HCEC 1CT (cell line): ENCODE data around the gene CCKAR.

Source experiments
- DNase-seq: peaks from one replicate; pipeline ENCODE4 v3.0.0-alpha.2; 2017

Gene CCKAR

DNA sequence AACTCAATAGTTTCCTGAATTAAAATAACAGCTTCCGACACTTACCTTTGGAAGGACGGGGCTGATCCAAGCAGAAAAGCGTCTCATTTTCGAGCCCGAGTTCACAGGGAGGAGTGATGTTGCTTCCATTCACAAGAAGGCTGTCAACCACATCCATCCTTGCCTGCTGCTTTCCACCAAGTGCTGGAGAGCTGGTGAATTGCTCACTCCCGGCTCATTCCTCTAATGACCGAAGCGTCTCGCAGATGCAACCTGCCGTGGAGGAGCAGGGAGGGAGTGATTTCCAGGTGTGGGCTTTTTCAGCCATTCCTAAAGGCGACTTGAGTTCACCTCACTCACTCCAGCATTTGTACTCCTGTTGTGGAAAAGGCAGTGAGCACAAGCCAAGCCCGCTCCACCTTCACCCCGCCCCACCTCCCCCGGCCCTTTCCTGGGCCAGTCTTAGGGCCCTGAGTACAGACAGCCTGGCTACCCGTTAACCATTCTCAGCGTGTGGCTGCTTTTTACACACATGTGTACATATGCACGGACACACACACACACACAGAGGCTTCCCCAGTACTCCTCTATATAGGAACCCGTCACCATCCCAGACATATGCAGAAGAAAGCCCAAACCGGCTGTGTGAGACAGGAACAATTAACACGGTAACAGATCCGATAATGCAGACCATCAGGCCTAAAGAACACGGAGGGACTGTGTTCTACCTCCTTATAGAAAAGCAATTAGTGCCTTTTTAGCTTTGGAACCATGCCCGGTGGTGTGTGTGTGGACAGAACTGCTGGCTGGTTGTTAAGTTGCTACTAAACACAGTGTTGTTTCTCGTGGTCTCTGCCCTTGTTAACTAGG, at the start of gene CCKAR:
CCKAR (minus strand) TSS at position 374 of the 849 bp plus-strand sequence; CDS start at position 157, 217 bp downstream.
- DNase-seq: no peak

- no peak for DNase-seq
These were observed 43.4 kb upstream of the CCKAR start for GRCh38 chr4:26533685-26534084.

GRCh38 chr4:26531491-26532116, 41.3 kb upstream of the CCKAR start:
- DNase-seq: no peak

DNA sequence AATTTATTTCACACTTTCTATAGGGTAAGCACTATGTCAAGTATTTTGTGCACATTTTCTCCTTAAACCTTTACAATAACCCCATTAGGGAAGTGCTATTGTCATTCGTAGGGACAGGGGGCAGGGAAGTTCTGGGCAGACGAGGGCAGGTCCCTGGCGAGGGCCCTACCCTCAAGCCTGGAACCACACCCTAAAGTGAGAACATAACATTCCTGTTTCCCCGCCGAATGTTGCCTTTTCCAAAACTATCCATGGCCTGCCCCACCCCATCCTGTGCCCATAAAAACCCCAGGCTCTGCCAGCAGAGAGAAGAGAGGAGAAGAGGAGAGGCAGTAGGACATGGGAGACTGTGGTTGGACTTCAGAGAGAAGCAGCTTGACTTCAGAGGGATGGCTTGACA, 39.8 kb upstream of the CCKAR start:
- DNase-seq: no peak

DNA sequence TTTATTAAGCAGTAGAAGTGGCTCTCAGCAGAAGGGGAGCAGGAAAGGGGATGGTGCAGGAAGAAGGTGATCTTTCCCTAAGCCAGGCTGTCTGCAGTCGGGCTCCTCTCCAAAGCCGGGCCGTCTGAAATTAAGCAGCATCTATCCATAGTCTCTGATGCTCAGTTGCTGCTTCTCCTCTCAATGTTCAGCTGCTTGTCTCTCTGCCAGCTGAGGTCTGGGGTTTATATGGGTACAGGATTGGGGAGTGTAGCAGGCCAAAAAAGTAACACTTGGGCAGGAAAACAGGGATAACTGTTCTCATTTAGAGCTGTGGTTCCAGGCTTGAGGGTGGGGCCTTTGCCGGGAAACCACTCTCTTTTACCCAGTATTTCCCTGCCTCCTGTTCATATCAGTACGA, 39.2 kb upstream of the CCKAR start:
- DNase-seq: no peak

DNA sequence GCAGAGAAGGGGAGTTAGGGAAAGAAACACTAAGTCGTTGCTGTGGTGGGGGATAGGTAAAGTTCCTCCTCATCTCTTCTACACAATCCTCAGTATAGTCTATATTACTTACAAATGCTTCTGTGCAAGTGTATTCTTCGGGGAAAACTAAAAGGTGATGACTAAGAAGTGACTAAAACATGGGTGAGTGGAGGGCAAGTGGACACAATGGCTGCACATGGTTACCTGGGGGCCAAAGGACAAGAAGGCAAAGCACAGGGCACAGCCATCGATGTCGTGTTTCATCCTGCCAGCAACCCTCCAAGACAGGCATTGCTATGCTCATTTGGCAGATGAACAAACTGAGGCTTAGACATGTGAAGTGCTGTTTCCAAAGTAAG, 35.5 kb upstream of the CCKAR start:
- DNase-seq: no peak

GRCh38 chr4:26525136-26525770, 35.0 kb upstream of the CCKAR start:
- peak; percentile 24 for DNase-seq

DNA sequence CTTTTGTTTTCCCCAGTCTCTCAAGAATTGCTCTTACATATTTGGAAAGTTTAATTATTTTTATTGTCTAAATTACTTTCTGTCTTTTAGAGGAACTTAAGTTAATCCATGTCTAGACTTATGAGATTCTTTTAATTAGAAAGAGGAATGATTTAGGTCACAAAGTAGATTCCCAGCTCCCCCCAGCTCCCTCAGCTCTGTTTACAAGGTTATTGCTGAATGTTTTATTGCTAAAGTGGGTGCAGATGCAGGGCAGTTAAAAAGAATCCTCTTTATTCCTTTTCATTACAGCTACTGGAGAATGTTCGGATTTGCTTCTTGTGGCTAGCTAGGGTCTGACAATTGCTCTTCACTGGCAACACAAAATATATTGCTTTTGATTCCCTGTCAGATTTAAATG, 33.7 kb upstream of the CCKAR start:
- DNase-seq: no peak

GRCh38 chr4:26522478-26522877, 32.2 kb upstream of the CCKAR start:
- DNase-seq: peak; percentile 16

DNA sequence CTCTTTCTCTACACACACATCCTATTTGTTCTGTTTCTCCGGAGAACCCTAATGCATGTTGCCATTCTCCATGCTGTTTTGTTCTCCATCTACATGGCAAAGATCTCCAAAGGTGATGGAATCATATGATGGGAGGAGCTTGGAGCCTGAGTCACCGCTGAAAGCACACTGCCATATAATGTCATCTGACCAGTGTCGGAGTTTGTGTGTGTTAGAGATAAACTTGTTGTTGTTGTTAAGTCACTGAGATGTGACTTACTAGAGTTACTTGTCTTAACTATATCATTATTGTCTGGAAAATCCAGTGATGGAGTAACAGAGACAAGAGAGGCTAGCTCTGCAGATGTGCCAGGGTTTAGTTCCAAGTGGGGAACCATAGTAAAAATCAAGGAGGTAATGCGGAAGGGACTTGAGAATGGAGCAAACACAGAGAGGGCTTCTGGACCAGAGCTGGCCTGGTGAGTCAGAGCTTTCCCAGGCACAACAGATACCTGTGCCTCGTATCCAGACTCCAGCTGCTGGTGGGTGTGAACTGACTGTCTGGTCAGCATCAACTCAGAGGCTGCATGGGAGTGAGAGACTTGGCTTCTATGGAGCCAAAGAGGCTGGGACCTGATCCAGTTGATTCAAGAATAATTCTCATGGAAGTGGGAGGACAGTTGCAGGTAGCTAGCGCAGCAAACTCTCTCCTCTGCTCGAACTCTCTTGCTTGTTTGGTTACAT, 30.6 kb upstream of the CCKAR start:
- no peak for DNase-seq

GRCh38 chr4:26515936-26516335, 25.7 kb upstream of the CCKAR start:
- DNase-seq: no peak

- DNase-seq: no peak
These were observed 20.2 kb upstream of the CCKAR start for GRCh38 chr4:26510334-26510964.

DNA sequence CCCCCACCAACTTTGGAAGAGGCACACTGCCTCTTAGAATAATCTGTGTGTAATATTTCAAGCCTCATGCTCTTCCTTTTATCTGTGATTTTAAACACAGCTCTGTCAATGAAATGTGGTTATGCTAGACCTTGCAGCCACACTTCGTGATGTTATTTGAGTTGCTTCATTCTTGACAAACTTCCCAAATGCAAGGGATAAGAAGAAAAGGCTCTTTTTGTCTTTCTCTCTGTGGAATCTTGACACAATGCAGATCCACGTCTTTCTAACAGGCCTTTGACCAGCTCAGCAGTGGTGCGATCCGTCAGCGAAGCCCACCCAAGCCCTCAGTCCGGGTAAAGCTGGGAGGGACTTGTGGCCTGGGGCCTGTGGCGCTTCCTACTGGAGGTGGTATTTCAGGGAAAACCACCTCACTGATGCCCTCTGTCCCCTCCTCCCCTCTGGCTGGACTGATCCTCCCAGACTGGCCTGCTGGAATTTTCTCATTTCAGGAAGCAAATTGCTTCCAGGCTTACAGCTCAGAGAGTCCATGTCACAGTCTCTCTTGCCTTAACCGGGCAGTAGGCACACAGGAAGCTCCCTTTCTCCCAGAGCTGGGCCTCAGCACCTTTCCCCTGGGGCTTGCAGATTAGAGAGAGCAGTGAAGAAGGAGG, 19.5 kb upstream of the CCKAR start:
- no peak for DNase-seq

DNA sequence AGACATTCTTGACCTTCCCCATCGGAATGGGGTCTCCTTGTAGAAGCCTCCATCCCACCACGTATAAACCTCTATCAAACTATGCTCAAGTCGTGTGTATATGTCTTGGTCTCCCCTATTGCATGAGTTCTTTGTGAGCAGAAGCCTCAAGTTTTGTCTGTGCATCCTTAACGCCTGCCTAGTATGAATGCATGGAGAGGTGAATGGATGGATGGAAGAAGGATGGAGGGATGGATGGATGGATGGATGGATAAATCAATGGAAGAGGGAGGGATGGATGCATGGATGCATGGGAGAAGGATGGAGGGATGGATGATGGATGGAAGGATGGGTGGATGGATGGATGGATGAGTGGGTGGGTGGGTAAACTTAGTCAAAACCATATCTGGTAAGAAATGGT, 17.0 kb upstream of the CCKAR start:
- DNase-seq: no peak

DNA sequence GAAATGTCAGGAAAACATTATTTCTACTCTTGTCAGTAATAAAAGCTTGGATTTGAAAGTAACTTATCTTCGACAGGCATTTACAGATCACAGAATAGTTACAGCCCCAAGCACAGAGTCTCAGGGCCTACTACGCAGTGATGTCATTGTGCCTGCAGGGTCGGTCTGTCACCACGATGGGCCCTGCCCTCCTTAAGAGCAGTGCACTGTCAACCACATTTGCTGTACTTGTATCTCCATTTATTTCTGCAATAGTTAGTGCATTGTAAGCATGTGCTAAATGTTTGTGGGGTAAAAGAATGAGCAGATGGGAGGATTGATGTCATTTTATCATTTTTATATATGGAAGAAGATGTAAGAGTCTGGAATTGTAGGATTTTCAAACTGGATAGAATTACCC, 13.6 kb upstream of the CCKAR start:
- no peak for DNase-seq

DNA sequence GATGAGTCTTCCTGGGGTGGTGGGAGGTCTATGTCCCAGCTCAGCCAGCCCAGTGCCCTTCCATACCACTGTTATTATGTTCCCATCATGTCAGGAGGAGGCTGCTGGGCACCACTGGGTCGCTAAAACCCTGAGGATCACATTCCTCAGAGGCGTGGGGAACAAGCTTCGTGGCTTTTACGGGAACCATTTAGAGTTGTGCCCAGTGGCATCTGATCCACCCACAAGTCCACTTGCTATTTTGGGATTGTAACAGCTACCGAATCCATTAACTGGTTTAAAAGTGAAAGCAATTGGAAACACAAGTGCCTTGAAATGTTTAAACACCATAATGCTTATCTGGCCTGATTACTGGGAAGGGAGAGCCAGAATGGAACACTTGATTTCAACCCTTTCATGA, 13.1 kb upstream of the CCKAR start:
- no peak for DNase-seq

DNA sequence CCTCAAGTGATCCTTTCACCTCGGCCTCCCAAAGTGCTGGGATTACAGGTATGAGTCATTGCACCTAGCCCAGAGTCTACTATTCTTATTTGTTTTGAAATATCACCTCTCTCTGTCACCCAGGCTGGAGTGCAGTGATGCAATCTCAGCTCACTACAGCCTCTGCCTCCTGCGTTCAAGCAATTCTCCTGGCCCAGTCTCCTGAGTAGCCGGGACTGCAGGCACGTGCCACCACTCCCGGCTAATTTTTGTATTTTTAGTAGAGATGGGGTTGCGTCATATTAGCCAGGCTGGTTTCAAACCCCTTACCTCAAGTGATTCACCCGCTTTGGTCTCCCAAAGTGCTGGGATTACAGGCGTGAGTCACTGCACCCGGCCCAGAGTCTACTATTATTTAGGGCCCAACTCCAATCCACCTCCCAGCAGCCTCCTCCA, 10.3 kb upstream of the CCKAR start:
- peak; percentile 35 for DNase-seq

DNA sequence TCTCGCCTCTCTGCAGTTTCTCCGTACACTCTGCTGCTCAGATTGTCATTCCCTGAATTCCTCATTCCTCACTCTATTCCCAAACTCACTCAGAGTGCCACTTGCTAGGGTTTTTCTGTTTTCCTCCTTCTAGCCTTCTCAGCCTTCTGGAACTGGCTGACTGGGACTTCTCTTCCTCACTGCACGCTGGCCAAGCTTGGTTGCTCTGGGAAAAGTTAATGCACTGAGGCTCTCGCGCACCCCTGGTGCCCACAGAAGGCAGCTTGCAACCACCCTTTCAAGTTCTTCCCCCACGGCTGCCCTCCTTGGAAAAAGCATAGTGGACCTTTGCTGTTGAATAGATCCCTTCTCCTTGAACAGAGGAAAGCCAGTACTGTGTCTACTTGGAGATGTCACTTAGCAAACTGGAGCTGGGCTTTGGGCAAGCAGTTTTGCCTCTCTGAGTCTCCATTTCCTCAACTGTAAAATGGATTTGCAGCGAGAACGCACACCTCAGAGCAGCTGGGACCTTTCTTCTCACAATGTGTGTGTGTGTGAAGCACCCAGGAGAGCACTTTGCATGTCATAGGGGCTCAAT, 6.0 kb upstream of the CCKAR start:
- DNase-seq: no peak

DNA sequence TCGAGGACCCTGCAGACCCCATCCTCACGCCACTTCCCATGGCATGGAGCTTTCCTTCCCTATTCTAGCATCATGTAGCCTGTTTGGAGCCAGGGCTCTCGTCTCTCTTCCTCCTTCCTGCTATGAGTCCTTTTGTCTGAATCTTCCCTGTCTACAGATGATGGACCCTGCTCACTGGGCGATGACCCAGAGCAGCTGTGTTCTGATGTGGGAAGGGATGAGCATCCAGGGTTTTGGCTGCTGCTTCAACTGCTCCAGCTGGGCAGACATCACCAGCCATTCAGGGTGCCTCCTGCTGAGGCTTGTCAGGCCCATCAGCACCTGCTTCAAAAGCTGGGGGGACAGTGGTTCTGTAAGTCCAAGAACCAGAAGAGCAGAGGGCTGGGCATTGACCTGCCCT, 3.2 kb upstream of the CCKAR start:
- no peak for DNase-seq

DNA sequence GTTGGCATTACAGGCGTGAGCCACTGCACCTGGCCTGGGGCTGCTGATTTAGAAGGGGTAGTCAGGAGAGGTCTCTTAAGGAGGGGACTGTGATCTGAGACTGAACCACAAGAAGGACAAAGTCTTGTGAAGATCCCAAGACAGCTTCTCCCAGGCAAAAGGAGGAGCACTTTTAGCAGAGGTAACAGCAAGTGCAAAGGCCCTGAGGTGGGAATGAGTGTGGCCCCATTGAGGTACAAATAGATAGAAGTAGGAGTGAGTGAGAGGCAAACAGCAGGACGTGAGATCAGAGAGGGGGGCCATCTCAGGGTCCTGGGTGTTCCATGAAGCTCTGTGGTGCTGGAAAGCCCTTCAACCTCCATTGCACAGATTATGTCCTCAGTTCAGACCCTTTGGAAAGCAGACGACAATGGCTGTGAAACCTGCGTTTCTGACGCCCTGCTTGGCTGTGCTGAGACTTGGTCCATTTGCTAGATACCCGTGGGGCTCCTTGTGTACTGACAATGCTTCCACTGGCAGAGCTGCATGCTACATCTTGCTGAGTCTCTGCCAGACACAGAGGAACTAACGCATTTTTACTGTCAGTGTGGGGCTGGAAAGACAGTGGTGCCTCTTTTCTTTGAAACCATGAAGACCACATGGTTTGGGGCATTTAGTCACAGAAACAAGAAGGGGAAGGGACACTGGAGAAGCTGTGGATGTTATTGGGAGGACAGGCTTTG, 1.3 kb upstream of the CCKAR start:
- DNase-seq: no peak

DNA sequence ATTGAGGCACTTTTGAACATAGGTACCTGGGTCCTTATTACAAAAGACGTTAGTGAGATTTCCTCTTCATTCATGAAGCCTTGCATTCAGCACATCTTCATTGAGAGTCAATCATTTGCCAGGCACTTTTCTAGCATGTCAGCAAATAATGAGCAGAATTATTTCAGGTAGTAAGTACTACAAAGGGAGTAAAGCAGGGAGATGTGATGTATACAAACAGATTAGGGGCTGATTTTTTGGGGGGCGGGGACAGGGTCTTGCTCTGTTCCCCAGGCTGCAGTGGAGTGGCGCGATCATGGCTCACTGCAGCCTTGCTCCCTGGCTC, 638 bp upstream of the CCKAR start:
- no peak for DNase-seq
